Measurements from ENCODE around the gene XRCC4.

The XRCC4 gene

GRCh38 chr5:83277953-83278352 lies 200.6 kb downstream of the XRCC4 start:
- DNase-seq (ENCODE audit: low spot score), result no peak

GRCh38 chr5:83281176-83281575 lies 203.8 kb downstream of the XRCC4 start:
- DNase-seq (ENCODE audit: low spot score), result no peak

DNA sequence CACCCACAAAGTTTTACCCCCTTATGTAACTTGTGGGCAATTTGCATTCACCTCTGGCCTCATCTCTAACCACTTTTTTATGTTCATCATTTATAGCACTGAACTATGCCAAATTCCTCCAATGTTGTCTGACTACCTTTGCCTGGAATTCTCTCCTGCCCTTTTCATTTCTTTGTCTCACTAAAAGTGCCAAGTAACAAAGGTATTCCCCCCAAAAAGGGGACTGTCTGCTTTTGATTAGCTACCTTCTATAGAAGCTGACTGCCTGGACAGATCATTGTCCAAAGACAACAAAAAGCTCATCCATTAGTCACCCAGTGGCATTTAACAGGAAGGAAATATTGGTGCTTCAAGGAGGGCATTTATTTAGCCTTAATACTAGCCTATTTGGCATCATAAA lies 204.3 kb downstream of the XRCC4 start:
- no peak for DNase-seq (ENCODE audit: low spot score)

GRCh38 chr5:83283761-83284160 lies 206.4 kb downstream of the XRCC4 start:
- no peak for DNase-seq (ENCODE audit: low spot score)

DNA sequence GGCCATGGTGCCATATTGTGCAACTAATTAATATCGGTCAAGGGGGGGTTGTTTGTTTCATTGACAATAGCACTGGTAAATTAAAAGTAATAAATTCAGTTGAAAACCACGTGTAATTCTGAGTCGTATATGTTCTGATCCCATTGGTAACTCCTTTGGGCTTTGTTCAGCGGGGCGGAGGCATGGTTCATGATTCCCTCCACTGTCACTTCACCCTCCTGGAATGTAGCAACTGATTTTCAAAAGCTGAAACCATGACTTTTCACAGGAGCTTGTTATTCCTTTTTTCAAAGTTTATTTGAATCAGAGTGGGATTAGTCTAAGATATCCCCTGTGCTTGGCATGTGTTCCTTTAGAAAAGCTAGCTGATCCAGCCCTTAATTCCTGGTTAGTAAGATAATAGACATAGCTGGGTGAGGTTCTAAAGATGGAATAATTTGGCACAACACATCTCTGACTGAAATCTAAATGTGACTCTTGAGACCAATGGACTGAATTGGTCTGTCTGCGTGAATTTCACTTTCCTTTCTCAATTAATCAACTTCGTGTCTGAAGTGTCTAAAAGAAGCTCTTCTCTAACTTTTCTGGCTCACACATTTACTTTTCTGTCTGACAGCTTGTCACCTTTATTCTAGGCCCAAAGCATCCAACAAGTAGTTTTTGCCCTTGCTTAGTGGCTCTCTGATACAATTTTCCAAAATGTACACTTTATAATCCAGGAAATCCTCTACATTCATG lies 208.5 kb downstream of the XRCC4 start:
- DNase-seq (ENCODE audit: low spot score), result no peak

DNA sequence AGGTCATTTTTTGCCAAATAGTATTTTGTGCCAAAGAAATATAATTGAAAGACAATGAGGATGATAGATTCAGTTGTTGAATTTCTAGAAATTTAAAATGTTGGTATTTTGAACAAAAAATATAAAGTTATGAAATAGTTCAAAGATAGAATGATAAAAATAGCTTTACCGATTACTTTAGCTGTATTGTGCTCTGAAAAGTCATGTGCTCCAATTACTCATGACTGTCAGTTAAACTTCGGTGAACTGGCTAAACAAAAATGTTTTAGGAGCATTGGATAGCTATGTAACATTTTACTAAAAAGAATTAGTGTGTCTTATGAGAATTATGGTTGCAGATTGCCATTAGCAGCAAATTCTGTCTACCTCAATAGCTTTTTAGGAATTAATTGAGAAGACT lies 216.9 kb downstream of the XRCC4 start:
- DNase-seq (ENCODE audit: low spot score), result no peak

DNA sequence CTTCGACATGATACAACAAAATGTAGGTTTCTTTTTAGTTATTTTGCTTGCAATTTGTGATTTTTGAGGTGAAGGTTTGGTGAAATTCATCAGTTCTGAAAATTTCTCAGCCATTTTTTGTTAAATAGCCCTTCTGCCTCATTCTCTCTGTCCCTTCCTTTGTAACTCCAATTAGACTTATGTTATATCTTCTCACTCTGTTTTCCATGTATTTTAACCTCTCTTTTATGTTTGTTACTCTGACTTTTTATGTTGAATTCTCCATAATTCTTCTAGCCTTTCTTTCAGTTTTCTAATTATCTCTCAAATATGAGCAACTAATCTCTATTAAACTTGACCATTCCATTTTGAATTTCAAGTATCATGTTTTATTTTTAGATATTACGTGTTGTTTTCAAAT lies 222.0 kb downstream of the XRCC4 start:
- no peak for DNase-seq (ENCODE audit: low spot score)

GRCh38 chr5:83306572-83307241 lies 229.4 kb downstream of the XRCC4 start:
- DNase-seq (ENCODE audit: low spot score), result peak; percentile 36

DNA sequence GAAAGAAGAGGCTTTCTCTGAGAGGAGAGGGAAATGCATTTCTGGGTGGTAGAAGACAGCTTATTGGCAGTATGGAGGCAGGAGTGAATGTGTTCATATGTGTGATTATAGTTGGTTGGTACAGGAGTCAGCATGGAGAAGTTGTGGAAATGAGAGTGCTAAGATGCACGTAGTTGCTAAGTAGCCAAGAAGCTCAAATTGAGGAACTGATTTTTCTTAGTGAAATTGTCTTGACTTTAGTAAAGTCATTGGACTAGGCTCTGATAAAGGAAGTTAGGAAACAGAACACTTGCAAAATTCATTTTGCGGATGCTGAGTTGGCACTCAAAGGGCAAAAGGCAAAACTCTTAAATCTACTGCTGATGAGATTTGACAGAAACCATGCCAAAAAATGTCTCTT lies 235.3 kb downstream of the XRCC4 start:
- no peak for DNase-seq (ENCODE audit: low spot score)

DNA sequence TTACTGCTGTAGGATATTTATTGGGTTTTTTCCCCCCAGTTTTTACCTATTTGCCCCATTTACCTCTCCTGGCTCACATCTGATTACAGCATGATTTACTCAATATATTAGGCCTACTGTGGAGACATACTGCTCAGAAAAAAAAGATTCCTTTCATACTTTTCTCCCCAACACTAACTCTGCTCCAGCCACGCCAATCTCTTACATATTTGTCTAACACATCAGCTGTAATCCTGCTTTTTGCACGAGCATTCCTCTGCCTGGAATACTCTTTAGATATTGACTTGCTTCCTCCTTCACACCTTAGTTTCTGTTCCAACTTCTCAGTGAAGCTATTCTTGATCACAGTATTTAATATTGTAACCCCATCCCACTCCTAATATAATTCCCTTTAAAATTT lies 236.1 kb downstream of the XRCC4 start:
- peak; percentile 6 for DNase-seq (ENCODE audit: low spot score)

GRCh38 chr5:83321483-83322055 lies 244.2 kb downstream of the XRCC4 start:
- no peak for DNase-seq (ENCODE audit: low spot score)

DNA sequence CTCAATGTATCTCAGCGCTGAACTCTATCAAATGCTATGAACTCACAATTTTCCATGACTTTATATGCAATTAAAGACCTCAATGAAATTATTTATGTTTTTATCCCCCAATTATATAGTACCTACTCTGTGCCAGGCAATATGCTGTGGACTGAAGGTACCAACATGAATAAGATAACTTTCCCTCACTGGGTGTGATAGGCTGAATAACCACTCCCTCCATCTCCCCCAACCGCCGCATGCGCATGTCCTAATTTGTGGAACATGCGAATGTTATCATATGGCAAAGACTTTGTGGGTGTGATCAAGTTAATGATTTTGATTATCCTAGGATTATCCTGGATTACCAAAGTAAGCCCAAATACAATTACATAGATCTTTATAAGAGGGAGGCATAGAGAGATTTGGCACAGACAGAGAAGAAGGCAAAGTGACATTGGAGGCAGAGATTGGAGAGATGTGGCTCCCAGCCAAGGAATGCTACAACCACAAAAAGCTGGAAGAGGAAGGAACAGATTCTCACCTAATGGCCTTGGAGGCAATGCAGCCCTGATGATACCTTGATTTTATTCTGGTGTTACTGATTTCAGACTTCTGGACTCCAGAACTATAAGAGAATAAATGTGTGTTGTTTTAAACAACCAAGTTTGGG lies 245.1 kb downstream of the XRCC4 start:
- DNase-seq (ENCODE audit: low spot score), result no peak

GRCh38 chr5:83323557-83324180 lies 246.3 kb downstream of the XRCC4 start:
- DNase-seq (ENCODE audit: low spot score), result no peak

DNA sequence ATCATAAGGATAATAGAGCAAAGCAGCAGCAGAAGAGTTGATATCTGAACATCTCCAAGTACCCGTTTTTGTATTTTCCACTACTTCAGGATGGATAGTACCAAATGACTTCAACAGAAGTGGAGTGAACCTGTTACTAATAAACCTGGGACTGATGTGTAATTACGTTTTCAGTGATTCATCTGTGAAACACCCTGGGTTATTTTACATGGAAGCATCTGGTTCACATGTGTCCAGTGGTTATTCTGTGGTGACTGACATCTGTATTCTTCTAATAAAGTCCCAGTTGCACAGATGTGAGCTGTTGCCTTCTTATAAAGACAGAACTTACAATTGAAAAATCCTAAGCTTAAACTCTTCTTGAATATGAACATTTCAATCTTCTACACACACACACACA lies 254.5 kb downstream of the XRCC4 start:
- no peak for DNase-seq (ENCODE audit: low spot score)

DNA sequence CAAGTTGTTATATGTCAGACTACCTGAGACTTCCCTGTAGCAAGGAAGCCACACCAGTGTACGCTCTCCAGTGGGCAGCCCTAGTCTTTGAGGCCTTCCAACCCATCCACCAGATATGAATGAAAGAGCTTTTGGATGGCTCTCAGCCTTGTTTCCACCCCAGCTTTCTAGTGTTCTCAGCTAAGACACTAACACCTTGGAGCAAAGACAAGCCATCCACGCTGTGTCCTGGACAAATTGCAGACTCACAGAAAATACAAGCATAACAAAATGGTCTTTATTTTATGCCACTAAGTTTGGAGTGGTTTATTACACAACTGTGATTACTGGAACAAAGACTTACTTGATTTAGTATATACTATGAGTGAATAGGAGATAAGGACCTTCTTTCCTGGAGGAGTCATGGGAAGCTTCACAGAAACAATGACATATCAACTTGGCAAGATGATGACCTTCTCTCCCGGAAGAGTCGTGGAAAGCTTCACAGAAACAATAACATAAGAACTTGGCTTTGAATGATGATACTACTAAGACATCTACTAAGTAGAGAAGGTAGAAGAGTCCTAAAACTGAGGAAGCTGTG lies 260.2 kb downstream of the XRCC4 start:
- no peak for DNase-seq (ENCODE audit: low spot score)

- no peak for DNase-seq (ENCODE audit: low spot score)
These were observed 263.2 kb downstream of the XRCC4 start for GRCh38 chr5:83340511-83340918.

DNA sequence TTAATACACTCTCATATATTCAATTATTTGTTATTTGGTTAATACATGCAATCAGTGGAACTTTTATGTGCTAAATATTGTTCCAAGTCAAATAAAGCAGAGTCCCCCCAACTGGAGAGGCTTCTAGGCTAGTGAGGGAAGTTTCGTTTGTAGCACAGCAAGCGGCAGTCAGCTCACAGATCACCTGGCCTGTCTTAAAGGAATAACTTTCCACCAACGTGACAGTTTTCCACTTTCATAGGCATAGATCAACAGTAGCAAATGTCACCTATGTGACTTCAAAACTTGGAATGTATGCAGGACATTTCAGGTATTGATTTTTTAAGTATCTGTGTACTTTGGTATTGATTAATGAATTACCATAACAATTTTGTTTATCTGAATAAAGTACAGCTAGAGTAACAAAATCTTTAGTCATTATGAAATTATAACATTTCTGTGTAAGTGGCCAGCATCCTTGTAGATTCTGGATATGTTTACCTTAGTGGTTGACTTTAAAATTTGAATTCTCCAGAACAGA lies 264.5 kb downstream of the XRCC4 start:
- no peak for DNase-seq (ENCODE audit: low spot score)

GRCh38 chr5:83342465-83342864 lies 265.1 kb downstream of the XRCC4 start:
- DNase-seq (ENCODE audit: low spot score), result no peak

DNA sequence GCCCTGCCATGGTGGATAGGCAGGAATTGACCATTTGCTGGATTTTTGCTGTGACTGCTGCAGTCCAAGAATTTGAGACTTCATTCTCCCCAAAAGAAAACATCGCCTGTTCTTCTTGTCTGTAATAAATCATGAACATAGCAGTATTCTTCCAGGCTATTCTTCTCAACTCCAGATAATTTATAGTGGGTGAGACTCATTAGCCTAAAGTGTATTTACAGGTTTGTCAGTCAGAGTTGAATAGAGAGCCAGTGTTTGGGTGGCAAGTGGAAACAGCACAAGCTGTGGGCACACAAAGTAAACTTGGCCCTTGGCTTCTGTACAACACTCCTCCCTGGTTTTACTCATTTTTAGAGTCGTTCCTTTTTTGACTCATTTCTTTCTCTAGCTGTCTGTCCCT lies 266.0 kb downstream of the XRCC4 start:
- DNase-seq (ENCODE audit: low spot score), result no peak

GRCh38 chr5:83345423-83345822 lies 268.1 kb downstream of the XRCC4 start:
- DNase-seq (ENCODE audit: low spot score), result no peak

- no peak for DNase-seq (ENCODE audit: low spot score)
These were observed 271.0 kb downstream of the XRCC4 start for GRCh38 chr5:83348281-83348780.

DNA sequence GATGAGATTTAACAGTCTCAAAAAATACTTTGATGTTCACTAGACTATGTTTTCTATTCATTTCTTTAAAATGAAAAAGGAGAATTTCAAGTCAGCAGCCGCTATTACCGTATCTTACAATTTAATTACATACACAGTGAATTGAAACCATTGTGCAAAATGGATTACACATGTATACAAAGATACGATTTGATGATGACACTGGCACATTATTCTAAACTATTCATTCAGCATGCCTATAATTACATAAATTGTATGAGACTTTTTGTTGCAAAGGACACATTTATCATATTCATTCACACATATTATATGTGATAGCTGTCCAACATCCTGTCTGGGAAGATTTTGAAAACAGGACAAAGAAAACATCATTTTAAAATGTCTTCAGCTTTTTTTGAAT lies 275.9 kb downstream of the XRCC4 start:
- no peak for DNase-seq (ENCODE audit: low spot score)

All from hepatic stellate cell (primary cell).